HG02981 (cell line): ENCODE results near the gene RBMX.

Experiments used
- ATAC-seq: cut with Tn5 transposase; IDR thresholded peaks from one replicate; pipeline ENCODE4 v1.9.1; 2021; ENCODE audit warnings: mild to moderate bottlenecking, moderate library complexity; ENCODE audit not compliant: unreplicated experiment

Gene RBMX

GRCh38 chrX:136849395-136849794, 31.1 kb downstream of the RBMX start:
- no peak for ATAC-seq

DNA sequence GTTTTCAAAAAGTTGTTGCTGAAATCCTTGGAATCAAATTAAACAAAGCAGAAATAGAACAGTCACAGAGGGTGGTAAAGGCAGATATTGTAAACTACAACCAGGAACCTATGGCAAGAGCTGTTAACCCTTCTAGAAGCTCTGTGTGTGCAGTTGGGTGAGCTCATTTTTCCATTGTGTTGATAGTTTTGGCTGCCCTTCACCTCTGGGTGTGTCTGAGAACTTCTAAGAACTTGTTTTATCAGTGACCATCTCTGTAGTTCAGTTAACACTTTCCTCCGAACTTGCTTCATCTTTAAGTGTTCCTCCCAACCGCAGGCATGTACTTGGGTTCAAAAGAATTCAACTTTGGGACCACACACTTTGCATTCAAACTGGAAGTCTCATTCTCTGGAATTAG, 32.7 kb downstream of the RBMX start:
- no peak for ATAC-seq

- ATAC-seq = no peak
Observed at GRCh38 chrX:136839196-136839595, 41.3 kb downstream of the RBMX start.

GRCh38 chrX:136835761-136836160, 44.8 kb downstream of the RBMX start:
- ATAC-seq = no peak

DNA sequence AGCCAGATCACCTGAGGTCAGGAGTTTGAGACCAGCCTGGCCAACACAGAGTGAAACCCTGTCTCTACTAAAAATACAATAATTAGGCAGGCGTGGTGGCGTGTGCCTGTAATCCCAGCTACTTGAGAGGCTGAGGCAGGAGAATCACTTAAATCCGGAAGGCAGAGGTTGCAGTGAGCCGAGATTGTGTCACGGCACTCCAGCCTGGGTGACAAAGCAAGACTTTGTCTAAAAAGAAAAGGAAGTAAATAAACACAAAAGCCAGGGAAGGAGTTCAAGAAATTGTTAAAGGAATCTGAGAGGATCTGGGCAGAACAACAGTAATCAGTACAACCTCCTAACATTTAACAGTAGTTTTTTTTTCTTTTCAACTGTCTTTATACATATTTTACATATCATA, 51.1 kb downstream of the RBMX start:
- ATAC-seq = no peak

GRCh38 chrX:136828830-136829229, 51.7 kb downstream of the RBMX start:
- no peak for ATAC-seq

DNA sequence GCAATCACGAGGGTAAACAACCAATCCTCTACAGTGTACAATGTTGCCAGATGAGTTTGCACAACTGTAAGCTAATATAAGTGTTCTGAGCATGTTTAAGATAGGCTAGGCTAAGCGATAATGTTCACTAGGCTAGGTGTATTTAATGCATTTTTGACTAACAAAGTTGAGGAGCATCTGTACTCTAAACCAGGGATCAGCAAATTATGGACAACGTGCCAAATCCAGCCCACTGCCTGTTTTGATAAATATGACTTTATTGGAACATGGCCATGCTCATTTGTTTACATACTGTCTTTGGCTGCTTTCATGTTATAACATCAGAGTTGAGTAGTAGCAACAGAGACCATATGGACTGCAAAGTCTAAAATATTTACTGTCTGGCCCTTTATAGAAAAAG, 53.5 kb downstream of the RBMX start:
- no peak for ATAC-seq

DNA sequence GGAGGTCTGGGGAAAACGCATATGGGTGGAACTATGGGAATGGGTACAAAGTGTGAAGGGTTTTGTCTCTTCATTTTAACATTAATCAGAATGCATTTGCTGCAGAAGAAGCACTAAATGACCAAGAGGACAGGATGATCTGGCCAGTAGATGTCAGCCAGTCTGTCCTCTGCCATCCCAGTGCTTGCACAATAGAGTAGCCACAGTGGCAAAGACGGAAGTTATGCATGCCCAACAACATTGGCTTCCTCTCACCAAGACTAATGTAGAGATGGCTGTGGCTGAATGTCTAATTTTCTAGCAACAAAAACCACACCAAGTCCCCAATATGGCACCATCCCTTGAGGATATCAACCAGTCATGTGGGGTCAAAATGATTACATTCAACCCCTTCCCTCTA, 54.8 kb downstream of the RBMX start:
- ATAC-seq = no peak
